A673 (cell line): ENCODE data around the gene CRLF3.
"Not testable (repeated sequence)": the region's sequence is repeated elsewhere in the genome, so short reads cannot be mapped to it uniquely, and the experiment has no call there.

Experiments
- EZH2 ChIP-seq: fragments of 200-600 bp; sonication (generic); IDR thresholded peaks from 2 replicates; pipeline ENCODE4 v1.6.1; 2017; ENCODE audit warnings: borderline replicate concordance, low read depth, mild to moderate bottlenecking, mixed read lengths, antibody characterized with exemption, low read length; ENCODE audit not compliant: poor library complexity, severe bottlenecking
- TF ChIP-seq, protein P1 (sequence below): fragments of 300-800, 200-600 bp; sonication (generic); conservative IDR thresholded peaks from 2 replicates; pipeline ENCODE4 v1.5.1; 2017; ENCODE audit warnings: low read depth, mild to moderate bottlenecking, antibody characterized with exemption, low read length, moderate library complexity, mixed read lengths

DNA sequence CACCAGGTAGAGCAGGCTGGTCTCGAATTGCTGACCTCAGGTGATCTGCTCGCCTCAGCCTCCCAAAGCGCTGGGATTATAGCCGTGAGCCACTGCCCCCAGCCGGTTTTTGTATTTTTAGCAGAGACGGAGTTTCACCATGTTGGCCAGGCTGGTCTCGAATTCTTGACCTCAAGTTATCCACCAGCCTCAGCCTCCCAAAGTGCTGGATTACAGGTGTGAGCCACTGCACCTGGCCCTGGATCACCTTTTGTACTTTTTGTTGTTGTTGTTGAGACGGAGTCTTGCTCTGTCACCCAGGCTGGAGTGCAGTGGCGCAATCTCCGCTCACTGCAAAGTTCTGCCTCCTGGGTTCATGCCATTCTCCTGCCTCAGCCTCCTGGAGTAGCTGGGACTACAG is 71.2 kb downstream of the CRLF3 start:
- TF ChIP-seq, protein P1, sequence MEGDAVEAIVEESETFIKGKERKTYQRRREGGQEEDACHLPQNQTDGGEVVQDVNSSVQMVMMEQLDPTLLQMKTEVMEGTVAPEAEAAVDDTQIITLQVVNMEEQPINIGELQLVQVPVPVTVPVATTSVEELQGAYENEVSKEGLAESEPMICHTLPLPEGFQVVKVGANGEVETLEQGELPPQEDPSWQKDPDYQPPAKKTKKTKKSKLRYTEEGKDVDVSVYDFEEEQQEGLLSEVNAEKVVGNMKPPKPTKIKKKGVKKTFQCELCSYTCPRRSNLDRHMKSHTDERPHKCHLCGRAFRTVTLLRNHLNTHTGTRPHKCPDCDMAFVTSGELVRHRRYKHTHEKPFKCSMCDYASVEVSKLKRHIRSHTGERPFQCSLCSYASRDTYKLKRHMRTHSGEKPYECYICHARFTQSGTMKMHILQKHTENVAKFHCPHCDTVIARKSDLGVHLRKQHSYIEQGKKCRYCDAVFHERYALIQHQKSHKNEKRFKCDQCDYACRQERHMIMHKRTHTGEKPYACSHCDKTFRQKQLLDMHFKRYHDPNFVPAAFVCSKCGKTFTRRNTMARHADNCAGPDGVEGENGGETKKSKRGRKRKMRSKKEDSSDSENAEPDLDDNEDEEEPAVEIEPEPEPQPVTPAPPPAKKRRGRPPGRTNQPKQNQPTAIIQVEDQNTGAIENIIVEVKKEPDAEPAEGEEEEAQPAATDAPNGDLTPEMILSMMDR = not testable (repeated sequence)
- not testable (repeated sequence) for TF ChIP-seq EZH2
